Suppressor macrophage (primary cell): ENCODE measurements around the gene SPATC1L.

ENCODE experiments used
- DNase-seq, 4 experiments: peaks; one replicate each; pipeline ENCODE4 v3.0.0-alpha.2; 2020 to 2022

The SPATC1L gene

DNA sequence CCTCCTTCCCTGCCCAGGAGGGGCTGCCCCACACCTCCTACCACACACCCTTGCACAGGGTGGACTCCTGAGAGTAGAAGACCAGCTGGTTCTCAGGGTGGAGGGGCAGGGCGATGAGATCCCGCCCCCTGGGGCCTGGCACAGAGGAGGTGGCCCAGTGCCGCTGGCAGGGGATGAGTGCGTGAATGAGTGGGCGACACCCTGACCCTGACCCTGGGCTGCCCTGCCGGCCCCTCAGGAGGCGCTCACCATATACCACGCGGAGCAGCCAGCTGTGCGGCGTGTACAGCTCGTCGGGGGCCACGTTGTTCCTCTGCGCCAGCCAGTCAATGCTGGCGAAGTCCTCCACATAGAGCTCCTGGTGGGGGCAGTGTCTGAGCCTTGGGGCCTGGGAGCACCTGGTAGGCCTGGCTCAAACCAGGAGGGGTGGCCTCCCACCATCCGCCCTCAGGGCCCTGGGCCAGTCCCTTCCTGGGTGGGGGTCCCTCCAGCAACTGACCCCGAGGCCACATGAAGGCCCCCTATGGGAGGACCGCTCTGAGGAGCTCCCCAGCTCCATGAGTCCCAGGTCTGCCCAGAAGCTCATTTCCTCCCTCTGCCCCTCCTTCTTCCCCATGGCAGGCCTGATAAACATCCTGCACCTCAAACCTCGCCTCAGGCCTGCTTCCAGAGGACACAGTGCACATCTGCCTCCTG is 31.3 kb upstream of the SPATC1L start:
- DNase-seq: no peak

DNA sequence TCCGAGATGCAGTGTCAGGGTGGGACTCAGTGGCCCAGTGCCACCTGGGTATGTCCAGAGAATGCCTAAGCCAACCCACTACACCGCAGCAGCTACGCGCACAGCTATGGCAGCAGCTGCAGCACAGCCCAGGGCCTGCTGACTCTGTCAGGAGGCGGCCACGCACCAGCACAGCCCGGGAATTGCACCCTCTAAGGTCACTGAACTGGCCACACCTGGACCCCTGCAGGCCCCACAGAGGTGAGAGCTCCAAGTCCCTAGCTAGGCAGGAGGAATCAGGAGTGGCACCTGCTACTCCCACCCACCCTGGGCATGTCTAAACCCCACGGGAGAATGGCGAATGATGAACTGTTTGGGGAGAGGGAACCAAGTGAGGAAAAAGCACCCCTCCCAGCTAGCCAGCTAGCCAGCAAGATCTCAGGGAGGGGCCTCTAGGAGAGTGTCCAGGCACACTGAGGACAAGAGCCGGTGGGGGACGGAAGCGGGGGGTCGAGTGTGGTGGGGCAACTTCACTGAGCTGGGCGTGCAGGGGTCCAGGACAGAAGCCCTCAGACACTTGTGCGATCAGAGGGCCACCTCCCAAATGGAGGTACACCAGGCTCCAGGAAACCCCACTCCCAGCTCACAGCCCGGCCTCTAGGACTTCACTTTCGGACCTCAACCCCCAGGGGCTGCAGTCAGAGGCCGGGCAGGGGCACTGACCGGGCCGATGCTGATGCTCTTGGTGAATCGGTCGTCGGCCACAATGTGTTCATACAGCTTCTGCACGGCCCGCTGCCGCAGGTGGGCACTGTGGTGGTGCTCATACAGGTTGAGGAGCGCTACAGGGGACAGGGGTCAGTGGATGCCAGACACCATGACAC is 30.4 kb upstream of the SPATC1L start:
- no peak for DNase-seq

DNA sequence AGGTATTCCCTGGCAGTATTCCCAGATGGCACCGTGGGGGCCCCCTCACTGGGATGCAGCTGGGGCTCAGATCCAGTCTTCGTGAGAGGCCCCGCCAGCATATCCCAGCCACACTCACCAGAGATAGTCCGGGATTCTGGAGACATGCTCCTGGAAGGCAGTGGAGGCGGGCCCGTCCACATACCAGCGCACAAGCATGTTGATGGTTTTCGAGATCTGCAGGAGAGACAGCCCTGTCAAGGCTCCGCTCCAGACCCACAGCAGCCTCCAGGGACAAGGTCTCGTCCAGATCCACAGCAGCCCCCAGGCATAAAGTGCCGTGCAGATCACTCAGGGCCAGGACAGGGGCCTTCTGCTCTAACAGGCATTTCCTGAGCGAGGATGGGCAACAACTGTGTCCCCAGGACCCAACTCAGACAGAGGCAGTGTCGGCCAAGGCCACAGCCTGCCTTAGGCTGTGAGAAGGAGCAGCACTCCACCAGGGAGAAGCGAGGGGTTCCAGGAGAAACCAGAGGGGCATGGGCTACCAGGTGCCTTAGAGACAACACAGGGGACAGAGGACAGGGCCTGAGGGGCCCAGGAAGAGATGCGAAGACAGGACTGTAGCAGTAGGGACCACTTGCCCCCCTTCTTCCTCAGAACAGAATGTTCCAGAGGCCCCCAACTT is 29.5 kb upstream of the SPATC1L start:
- DNase-seq: no peak

DNA sequence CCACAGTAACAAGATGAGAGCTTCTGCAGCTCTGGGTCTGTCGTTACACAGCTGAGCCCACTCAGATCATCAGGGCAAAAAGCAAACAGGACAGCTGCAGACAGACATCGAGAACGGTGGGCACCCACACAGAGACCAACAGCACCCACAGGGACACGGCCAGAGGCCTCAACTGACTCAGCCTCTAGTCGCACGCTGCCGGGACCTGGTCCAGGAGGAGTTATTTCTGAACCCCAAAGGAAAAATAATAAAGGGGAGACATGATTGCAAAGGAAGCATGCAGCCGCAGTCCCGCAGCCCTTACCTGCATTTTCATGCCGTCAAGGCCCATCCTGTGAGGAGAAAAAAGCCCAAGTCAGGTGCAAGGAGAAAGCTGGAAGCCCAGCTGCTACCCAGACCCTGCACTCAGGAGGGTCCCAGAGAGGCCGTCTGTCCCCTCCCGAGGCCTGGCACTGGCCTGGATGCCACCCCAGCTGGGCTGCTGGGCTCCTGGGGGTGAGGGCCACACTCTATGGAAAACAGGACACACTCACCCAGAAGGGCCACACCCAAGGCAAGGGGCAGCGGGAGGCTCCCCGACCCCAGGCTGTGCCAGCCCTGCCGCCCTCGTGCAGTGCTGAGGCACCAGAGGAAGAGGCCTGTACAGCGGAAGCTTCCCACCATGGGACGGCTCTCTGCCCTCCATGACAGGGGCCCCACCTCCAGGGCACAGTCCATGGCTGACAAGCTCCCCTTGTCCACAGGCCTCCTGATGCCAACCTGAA is 28.6 kb upstream of the SPATC1L start:
- no peak for DNase-seq

DNA sequence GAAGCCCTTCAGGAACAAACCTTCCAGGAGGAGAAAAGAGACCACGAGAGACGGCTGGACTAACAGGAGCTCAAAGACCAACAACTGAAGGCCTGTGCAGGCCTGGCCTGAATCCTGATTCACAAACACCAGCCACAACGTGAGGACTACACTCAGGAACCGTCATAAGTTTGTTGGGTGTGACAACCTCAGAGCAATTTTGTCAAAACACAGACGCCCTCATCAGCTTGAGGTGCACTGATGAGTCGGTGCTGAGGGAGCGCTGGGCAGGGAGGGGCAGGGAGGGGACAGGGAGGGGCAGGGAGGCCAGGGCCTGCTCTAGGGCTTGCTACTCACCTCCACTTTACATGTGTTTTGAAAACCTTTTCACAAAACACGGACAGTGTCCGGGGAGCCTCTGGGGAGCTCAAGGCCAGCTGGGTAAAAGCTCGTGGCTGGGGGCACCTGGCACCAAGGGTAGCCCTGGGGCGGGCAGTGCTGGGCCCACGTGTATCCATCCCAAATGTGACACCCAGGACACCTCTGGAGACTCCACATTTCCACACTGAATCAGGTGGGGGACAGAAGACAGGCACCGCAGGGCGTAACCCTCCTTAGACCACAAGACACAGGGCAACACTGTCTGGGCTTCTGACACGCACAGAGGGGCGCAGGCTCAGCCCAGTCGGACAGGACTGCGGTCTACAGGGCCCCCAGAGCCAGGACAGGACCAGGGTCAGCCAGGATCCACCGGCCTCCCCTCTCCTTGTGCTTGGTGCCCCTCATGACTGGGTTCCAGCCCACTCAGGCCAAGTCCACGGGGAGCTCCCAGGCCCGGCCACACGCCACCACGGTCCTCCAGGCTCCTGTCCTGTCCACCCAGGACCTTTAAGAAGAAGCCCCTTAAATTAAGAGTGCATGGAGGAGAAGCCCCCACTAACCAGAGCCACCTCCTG is 27.8 kb upstream of the SPATC1L start:
- no peak for DNase-seq

GRCh38 chr21:46211376-46211775 is 27.1 kb upstream of the SPATC1L start:
- no peak for DNase-seq

- DNase-seq: no peak
Observed at GRCh38 chr21:46210378-46211136, 26.3 kb upstream of the SPATC1L start.

GRCh38 chr21:46208761-46209721 is 24.8 kb upstream of the SPATC1L start:
- no peak for DNase-seq

GRCh38 chr21:46207920-46208591 is 23.8 kb upstream of the SPATC1L start:
- no peak for DNase-seq

GRCh38 chr21:46207006-46207919 is 23.0 kb upstream of the SPATC1L start:
- DNase-seq: no peak

- no peak for DNase-seq
Observed at GRCh38 chr21:46206163-46207005, 22.1 kb upstream of the SPATC1L start.

GRCh38 chr21:46205766-46206162 is 21.5 kb upstream of the SPATC1L start:
- no peak for DNase-seq

DNA sequence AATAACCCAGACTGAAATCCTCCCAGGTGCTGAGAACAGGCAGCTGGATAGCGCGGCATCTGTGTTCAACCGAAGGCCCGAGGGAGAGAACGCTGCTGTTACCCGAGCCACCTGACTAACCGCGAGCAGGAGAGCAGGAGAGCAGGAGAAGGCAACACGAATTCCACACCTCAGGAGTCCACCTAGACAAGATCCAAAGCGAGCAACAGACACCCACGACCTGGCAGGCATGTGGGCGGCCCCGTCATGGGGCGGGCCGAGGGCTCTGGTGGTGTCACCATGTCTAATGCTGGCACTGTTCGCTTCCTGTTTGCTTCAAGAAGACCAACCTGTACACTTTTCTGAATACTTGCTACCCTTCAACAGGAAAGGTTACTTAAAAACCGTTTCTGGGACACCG is 20.9 kb upstream of the SPATC1L start:
- no peak for DNase-seq

- DNase-seq: no peak
Observed at GRCh38 chr21:46203203-46203600, 18.9 kb upstream of the SPATC1L start.

DNA sequence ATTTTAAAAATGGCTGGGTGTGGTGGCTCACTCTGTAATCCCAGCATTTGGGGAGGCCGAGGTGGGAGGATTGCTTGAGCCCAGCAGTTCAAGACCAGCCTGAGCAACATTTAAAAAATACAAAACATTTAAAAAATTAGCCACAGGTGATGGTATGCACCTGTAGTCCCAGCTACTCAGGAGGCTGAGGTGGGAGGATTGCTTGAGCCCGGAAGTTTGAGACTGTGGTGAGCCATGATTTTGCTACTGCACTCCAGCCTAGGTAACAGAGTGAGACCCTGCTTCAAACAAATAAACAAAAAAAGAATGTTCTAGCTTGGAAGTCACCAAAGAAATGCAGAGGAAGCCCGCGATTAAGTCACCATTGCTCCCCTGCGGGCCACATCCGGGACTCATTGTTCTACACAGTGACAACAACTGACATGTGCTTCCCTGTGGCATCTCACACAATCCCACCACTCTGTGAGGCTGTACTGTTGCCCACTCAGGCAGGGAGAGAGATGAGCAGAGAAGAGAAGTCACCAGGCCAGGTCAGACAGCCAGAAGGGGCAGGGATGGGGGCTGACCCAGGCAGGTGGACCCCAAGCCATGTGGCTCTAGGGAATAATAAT is 18.4 kb upstream of the SPATC1L start:
- DNase-seq: no peak
